H1 (cell line): Measurements from ENCODE around the gene P3H3. TPM values are rescaled to one million over a fixed set of nuclear protein-coding genes. Genes with fewer than 3 reads are reported as not detected.

Source experiments
- CTCF ChIA-PET: fragments of 300-600 bp; sonication (Branson Sonifier 250); formaldehyde crosslinking; loops from one replicate; lab custom pipeline; 2021; ENCODE audit not compliant: partially characterized antibody; lab: Charles Lee
- POLR2A ChIA-PET: fragments of 300-600 bp; sonication (Branson Sonifier 250); formaldehyde crosslinking; loops from one replicate; lab custom pipeline; 2021; ENCODE audit warnings: inconsistent platforms; ENCODE audit not compliant: partially characterized antibody; lab: Charles Lee
- DNase-seq, 2 experiments: peaks; one replicate each; pipeline versions ENCODE4 v3.0.0 to v3.0.0-alpha.2; 2010 to 2022; ENCODE audit warnings: low spot score in 2 of 2, low read depth in 1 of 2, mixed read lengths in 1 of 2
- FAIRE-seq: peaks from 2 replicates; lab custom pipeline; 2011; peaks lifted over from hg19 to GRCh38; lab: Jason Lieb, UNC
- H2AFZ ChIP-seq: 2 replicates; pipeline ENCODE4 v1.8.1; 2012; ENCODE audit warnings: low read length, inconsistent platforms
- H2AK5ac ChIP-seq: 2 replicates; pipeline ENCODE4 v1.6.1; 2013; ENCODE audit warnings: low read depth, low read length
- H2BK120ac ChIP-seq: replicated peaks from 2 replicates; pipeline ENCODE3; 2013; ENCODE audit warnings: low read depth, low read length, inconsistent platforms
- H2BK12ac ChIP-seq: 2 replicates; pipeline ENCODE4 v1.6.1; 2013; ENCODE audit warnings: low read depth, low read length
- H2BK15ac ChIP-seq: 2 replicates; pipeline ENCODE4 v1.6.1; 2013; ENCODE audit warnings: low read length
- H2BK20ac ChIP-seq: 2 replicates; pipeline ENCODE4 v1.6.1; 2013; ENCODE audit warnings: low read length
- H2BK5ac ChIP-seq: 2 replicates; pipeline ENCODE4 v1.6.1; 2013; ENCODE audit warnings: low read depth, low read length
- H3K14ac ChIP-seq: 2 replicates; pipeline ENCODE4 v1.6.1; 2013; ENCODE audit warnings: inconsistent platforms; ENCODE audit not compliant: insufficient read length
- H3K18ac ChIP-seq: 2 replicates; pipeline ENCODE4 v1.6.1; 2013; ENCODE audit warnings: low read length; ENCODE audit errors: extremely low read depth
- H3K23ac ChIP-seq: 2 replicates; pipeline ENCODE4 v1.6.1; 2013; ENCODE audit warnings: inconsistent platforms; ENCODE audit not compliant: insufficient read length
- H3K23me2 ChIP-seq: 2 replicates; pipeline ENCODE4 v1.6.1; 2013; ENCODE audit warnings: low read depth, low read length
- H3K27ac ChIP-seq: 2 replicates; pipeline ENCODE4 v1.6.1; 2011; ENCODE audit warnings: low read depth, low read length, inconsistent platforms
- H3K27me3 ChIP-seq, 4 experiments: replicated peaks in 1 of 4; 1 replicate in 1 of 4; 2 replicates in 3 of 4; pipeline versions ENCODE4 v1.6.1 to v1.8.1; 2011 to 2013; ENCODE audit warnings: low read length in 3 of 4, mild to moderate bottlenecking in 3 of 4, inconsistent platforms in 2 of 4, mixed read lengths in 2 of 4, moderate library complexity in 1 of 4; ENCODE audit not compliant: control insufficient read depth in 3 of 4, insufficient read depth in 3 of 4; ENCODE audit errors: extremely low read depth in 1 of 4
- H3K36me3 ChIP-seq, 4 experiments: 2 replicates each; pipeline versions ENCODE4 v1.6.1 to v1.8.1; 2011 to 2013; ENCODE audit warnings: mild to moderate bottlenecking in 4 of 4, low read length in 3 of 4, moderate library complexity in 2 of 4, control low read depth in 1 of 4, inconsistent platforms in 1 of 4; ENCODE audit not compliant: insufficient read depth in 4 of 4, control insufficient read depth in 2 of 4
- H3K4ac ChIP-seq: replicated peaks from 2 replicates; pipeline ENCODE3; 2013; ENCODE audit warnings: low read length, low read depth, mixed read lengths, inconsistent platforms; ENCODE audit not compliant: insufficient read length
- H3K4me1 ChIP-seq, 4 experiments: replicated peaks in 1 of 4; 1 replicate in 1 of 4; 2 replicates in 3 of 4; pipeline versions ENCODE4 v1.6.1 to v1.8.1; 2011 to 2013; ENCODE audit warnings: low read length in 3 of 4, inconsistent platforms in 2 of 4, mixed read lengths in 1 of 4; ENCODE audit not compliant: insufficient read depth in 4 of 4, control insufficient read depth in 3 of 4
- H3K4me2 ChIP-seq, 2 experiments: 2 replicates each; pipeline versions ENCODE4 v1.6.1 to v1.8.1; 2011 to 2013; ENCODE audit warnings: low read depth in 2 of 2, low read length in 2 of 2, control low read depth in 1 of 2, inconsistent platforms in 1 of 2, mild to moderate bottlenecking in 1 of 2; ENCODE audit not compliant: insufficient read depth in 1 of 2
- H3K4me3 ChIP-seq, 4 experiments: fragments of 200-600, 300-600 bp in 1 of 4; sonication (generic), shearing (Covaris generic), sonication (Bioruptor Twin) in 1 of 4; 2 replicates each; pipeline versions ENCODE4 v1.5.1 to v1.8.1; 2011 to 2016; ENCODE audit warnings: low read length in 4 of 4, low read depth in 3 of 4, control low read depth in 2 of 4, inconsistent platforms in 2 of 4, mild to moderate bottlenecking in 2 of 4, mixed read lengths in 1 of 4, moderate library complexity in 1 of 4; ENCODE audit not compliant: insufficient read depth in 2 of 4; ENCODE audit errors: extremely low read depth in 1 of 4
- H3K56ac ChIP-seq: replicated peaks from 2 replicates; pipeline ENCODE3; 2013; ENCODE audit warnings: low read depth, mild to moderate bottlenecking, mixed read lengths, low read length, inconsistent platforms; ENCODE audit not compliant: insufficient read length
- H3K79me1 ChIP-seq: 2 replicates; pipeline ENCODE4 v1.6.1; 2013; ENCODE audit warnings: low read depth, low read length, control low read depth
- H3K79me2 ChIP-seq, 2 experiments: 2 replicates each; pipeline versions ENCODE4 v1.6.1 to v1.8.1; 2012 to 2013; ENCODE audit warnings: low read length in 2 of 2, mild to moderate bottlenecking in 2 of 2, inconsistent platforms in 1 of 2; ENCODE audit not compliant: insufficient read depth in 2 of 2, control insufficient read depth in 1 of 2
- H3K9ac ChIP-seq, 4 experiments: replicated peaks in 1 of 4; 1 replicate in 1 of 4; 2 replicates in 3 of 4; pipeline versions ENCODE4 v1.6.1 to v1.8.1; 2011 to 2013; ENCODE audit warnings: low read depth in 3 of 4, low read length in 3 of 4, control low read depth in 2 of 4, mild to moderate bottlenecking in 2 of 4, moderate library complexity in 2 of 4, inconsistent platforms in 1 of 4; ENCODE audit errors: extremely low read depth in 1 of 4
- H3K9me3 ChIP-seq, 2 experiments: 2 replicates each; pipeline versions ENCODE4 v1.6.1 to v1.8.1; 2012 to 2013; ENCODE audit warnings: mild to moderate bottlenecking in 2 of 2, moderate library complexity in 2 of 2, control low read depth in 1 of 2, inconsistent platforms in 1 of 2, low read depth in 1 of 2, low read length in 1 of 2, mixed read lengths in 1 of 2; ENCODE audit not compliant: insufficient read depth in 2 of 2
- H4K20me1 ChIP-seq, 2 experiments: replicated peaks in 1 of 2; 2 replicates each; pipeline versions ENCODE3 to v1.8.1; 2011 to 2013; ENCODE audit warnings: inconsistent platforms in 2 of 2, low read length in 2 of 2, mild to moderate bottlenecking in 1 of 2; ENCODE audit not compliant: insufficient read depth in 2 of 2, control insufficient read depth in 1 of 2
- H4K5ac ChIP-seq: 2 replicates; pipeline ENCODE4 v1.6.1; 2013; ENCODE audit warnings: low read length, low read depth, mixed read lengths, inconsistent platforms; ENCODE audit not compliant: insufficient read length
- H4K8ac ChIP-seq: 2 replicates; pipeline ENCODE4 v1.8.0; 2013; ENCODE audit warnings: mild to moderate bottlenecking, moderate library complexity, low read length, inconsistent platforms; ENCODE audit not compliant: insufficient read depth; ENCODE audit errors: extremely low read depth
- H4K91ac ChIP-seq: replicated peaks from 2 replicates; pipeline ENCODE3; 2013; ENCODE audit warnings: low read length, mixed read lengths, inconsistent platforms; ENCODE audit not compliant: insufficient read length
- CREB1 ChIP-seq: IDR thresholded peaks from 2 replicates; pipeline ENCODE4 v1.6.1; 2012; ENCODE audit warnings: inconsistent platforms
- EGR1 ChIP-seq: IDR thresholded peaks from 2 replicates; pipeline ENCODE4 v1.6.1; 2011; ENCODE audit warnings: low read depth, low read length, borderline replicate concordance
- RNF2 ChIP-seq: fragments of 200-900, 300-1000 bp; sonication (generic); IDR thresholded peaks from 2 replicates; pipeline ENCODE4 v1.7.1; 2016; ENCODE audit warnings: borderline replicate concordance, low read depth, mild to moderate bottlenecking, antibody characterized with exemption, low read length; ENCODE audit not compliant: poor library complexity, severe bottlenecking; ENCODE audit errors: missing control alignments
- WGBS, 2 experiments: shearing (Covaris generic) in 1 of 2; methylation state at CpG; one replicate each; pipeline versions ENCODE4 v1.1.6 to v1.1.7; 2013 to 2015; ENCODE audit warnings: low lambda C conversion rate in 2 of 2, mixed read lengths in 2 of 2, inconsistent platforms in 1 of 2, low coverage in 1 of 2, missing lambda C conversion rate in 1 of 2; ENCODE audit not compliant: insufficient replicate concordance in 2 of 2, insufficient coverage in 1 of 2, insufficient read length in 1 of 2; ENCODE audit errors: extremely low coverage in 1 of 2, missing lambda C conversion rate in 1 of 2; 5-methylcytosine and 5-hydroxymethylcytosine counted together
- polyA plus RNA-seq, 7 experiments: library from polyadenylated mRNA; depleted of rRNA in 3 of 7; stranded (reverse) in 5 of 7; unstranded in 2 of 7; fragments of >200 nt in 5 of 7; fragments of 200-250 nt in 2 of 7; gene quantifications; 1 replicate in 5 of 7; 2 replicates in 1 of 7; 4 replicates in 1 of 7; pipeline versions ENCODE4 v1.2.1 to v1.2.3, GENCODE V29; 2011 to 2013; ENCODE audit warnings: missing spikeins in 2 of 7, mixed read lengths in 2 of 7
- total RNA-seq: library from RNA; stranded (reverse); fragmentation: NEBNext Ultra II Directional; extraction: Animal tissue kit (Norgen Biotek cat#: 25700); gene quantifications from 2 replicates; pipeline ENCODE4 v1.2.1, GENCODE V29; 2021

Gene P3H3
- total and polyA plus RNA-seq, 2 of the 8 experiments (the other 6 are each of a cell fraction or from before 2014, with no cell fraction given): 22.9 to 43.5 TPM

DNA sequence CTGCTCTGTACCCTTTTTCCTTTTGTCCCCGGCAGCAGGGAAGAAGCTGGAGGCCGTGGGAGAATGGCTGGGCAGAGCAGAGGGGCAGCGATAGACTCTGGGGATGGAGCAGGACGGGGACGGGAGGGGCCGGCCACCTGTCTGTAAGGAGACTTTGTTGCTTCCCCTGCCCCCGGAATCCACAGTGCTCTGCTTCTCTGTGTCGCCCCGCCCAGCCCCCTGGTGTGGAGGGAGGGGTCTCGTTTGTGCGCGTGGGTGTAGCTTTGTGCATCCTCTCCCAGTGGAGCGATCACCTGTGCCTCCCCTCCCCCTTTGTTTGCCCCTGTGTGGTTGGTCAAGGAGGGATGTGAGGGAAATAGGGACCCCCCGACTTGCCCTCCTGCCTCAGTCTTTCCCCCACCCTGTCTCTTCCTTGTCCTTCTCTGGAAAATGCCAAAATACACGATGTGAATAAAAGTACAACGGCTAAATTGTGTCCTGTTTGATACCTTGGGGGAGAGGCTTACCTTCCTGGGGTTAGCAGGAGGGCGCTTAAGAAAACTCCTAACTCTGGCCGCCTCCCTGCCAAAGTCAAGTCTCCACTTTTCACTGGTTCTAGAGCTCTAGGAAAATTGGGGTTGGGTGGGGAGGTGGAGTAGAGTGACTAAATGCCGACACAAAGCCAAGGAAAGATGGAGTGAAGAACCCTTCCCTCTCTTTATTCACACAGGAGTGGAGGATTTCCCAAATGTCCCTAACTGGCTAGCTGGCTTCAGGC is 38.1 kb downstream of the P3H3 start:
- ChIA-PET CTCF (interaction anchor here (0.7 to 10.4 kb wide), 13 partner anchors 11 to 245 kb away, joined by 3 to 216 read pairs (median 4); partner anchors contain the start of genes C12orf57, RNU7-1 and USP5), POLR2A (interaction anchor here (0.7 to 18.9 kb wide), 29 partner anchors 8 to 325 kb away, joined by 3 to 588 read pairs (median 6); partner anchors contain the start of genes ATN1, C12orf57, CDCA3 and COPS7A)
- peaks cover 11% of the 10 kb centered on the region for H3K23me2 ChIP-seq
- peak overlapping the region; percentile 89 to 94 for H3K4me2 ChIP-seq
- no peak overlapping the region for H3K14ac ChIP-seq
- TF ChIP-seq RNF2 (no peak), CREB1 (0 out of 2 replicates have a peak, but pooled peaks have one; percentile 11), EGR1 (peak; percentile 70; the same call in 1 of the 2 replicates)
- H4K20me1 ChIP-seq: peaks cover 17 to 22% of the 10 kb centered on the region in 2 experiments
- no peak overlapping the region; the same call in 1 of the 2 replicates for H4K8ac ChIP-seq
- H2BK20ac ChIP-seq: no peak overlapping the region
- H4K91ac ChIP-seq: peak overlapping the region; percentile 48
- 0 out of 2 replicates have a peak, but pooled peaks cover 4% of the 10 kb centered on the region for H3K79me1 ChIP-seq
- peak overlapping the region; percentile 94 for H3K18ac ChIP-seq
- H3K79me2 ChIP-seq: peaks cover 0 to 22% of the 10 kb centered on the region in 2 experiments; a peak in 2 of 4 replicates
- H4K5ac ChIP-seq: peak overlapping the region; percentile 26
- no peak overlapping the region for H2BK120ac ChIP-seq
- no peak overlapping the region for H2AK5ac ChIP-seq
- H3K4ac ChIP-seq: peak overlapping the region; percentile 57
- no peak overlapping the region for H2AFZ ChIP-seq
- H2BK15ac ChIP-seq: peak overlapping the region; percentile 88; the same call in 1 of the 2 replicates
- no peak overlapping the region for H3K56ac ChIP-seq
- H3K9ac ChIP-seq: peak overlapping the region in 2 of 4 experiments; percentile 35 to 53; a peak in 2 of 7 replicates
- peaks cover 7 to 39% (median 20%) of the 10 kb centered on the region in 4 experiments for H3K4me1 ChIP-seq
- FAIRE-seq (no peak), DNase-seq (peak in 1 of 2 experiments; percentile 68)
- H3K23ac ChIP-seq: no peak overlapping the region
- H3K4me3 ChIP-seq: peak overlapping the region; percentile 40 to 98 (median 67)
- peaks cover 14 to 55% (median 34%) of the 10 kb centered on the region in 4 experiments for H3K36me3 ChIP-seq
- H3K27ac ChIP-seq: no peak overlapping the region
- no peaks in the 10 kb centered on the region for H3K9me3 ChIP-seq
- H2BK5ac ChIP-seq: peak overlapping the region; percentile 47; the same call in 1 of the 2 replicates
- H2BK12ac ChIP-seq: no peak overlapping the region
- no peaks in the 10 kb centered on the region for H3K27me3 ChIP-seq
- WGBS, 2 experiments: 53% methylated on average over 19 of the region's 19 CpGs; no CpG with 5 or more reads in 1 of the 2 experiments
